ENCODE data around the gene PDGFB.

The PDGFB gene

GRCh38 chr22:39238966-39239505 lies 5.7 kb downstream of the PDGFB start:
- DNase-seq = no peak

- DNase-seq = no peak
These were observed 6.2 kb downstream of the PDGFB start for GRCh38 chr22:39238561-39238960.

GRCh38 chr22:39238101-39238466 lies 6.7 kb downstream of the PDGFB start:
- DNase-seq = no peak

- DNase-seq = no peak
These were observed 7.3 kb downstream of the PDGFB start for GRCh38 chr22:39237318-39238100.

GRCh38 chr22:39236321-39237317 lies 8.2 kb downstream of the PDGFB start:
- DNase-seq = peak; percentile 56

GRCh38 chr22:39234867-39235687 lies 9.7 kb downstream of the PDGFB start:
- DNase-seq = no peak

- no peak for DNase-seq
These were observed 10.4 kb downstream of the PDGFB start for GRCh38 chr22:39234472-39234787.

GRCh38 chr22:39233710-39234471 lies 10.9 kb downstream of the PDGFB start:
- DNase-seq = no peak

- DNase-seq = no peak
These were observed 11.7 kb downstream of the PDGFB start for GRCh38 chr22:39232806-39233709.

GRCh38 chr22:39232246-39232645 lies 12.5 kb downstream of the PDGFB start:
- no peak for DNase-seq

- DNase-seq = no peak
These were observed 13.4 kb downstream of the PDGFB start for GRCh38 chr22:39231197-39231950.

GRCh38 chr22:39230261-39231196 lies 14.3 kb downstream of the PDGFB start:
- no peak for DNase-seq

GRCh38 chr22:39229688-39230260 lies 15.0 kb downstream of the PDGFB start:
- DNase-seq = no peak

- no peak for DNase-seq
These were observed 15.7 kb downstream of the PDGFB start for GRCh38 chr22:39229075-39229474.

- DNase-seq = no peak
These were observed 17.1 kb downstream of the PDGFB start for GRCh38 chr22:39227542-39228272.

GRCh38 chr22:39226353-39226752 lies 18.4 kb downstream of the PDGFB start:
- no peak for DNase-seq

GRCh38 chr22:39225591-39225990 lies 19.2 kb downstream of the PDGFB start:
- DNase-seq = no peak

GRCh38 chr22:39224550-39224949 lies 20.2 kb downstream of the PDGFB start:
- DNase-seq = no peak
